T-cell (primary cell): ENCODE measurements around the gene SRM. TPM values are rescaled to one million over a fixed set of nuclear protein-coding genes. Genes with fewer than 3 reads are reported as not detected.

Source experiments
- ATAC-seq, 4 experiments: fragments of 200-7000 bp in 3 of 4; fragments of 150-1000 bp in 1 of 4; cut with Tn5 transposase; replicated peaks in 1 of 4; 1 replicate in 3 of 4; 2 replicates in 1 of 4; pipeline ENCODE4 v1.10.0; 2021; ENCODE audit warnings: moderate library complexity in 3 of 4, mild to moderate bottlenecking in 2 of 4, moderate number of reproducible peaks in 1 of 4
- CTCF ChIA-PET, 2 donors: fragments of 300-600 bp; sonication (Branson Sonifier 250); formaldehyde crosslinking; loops; one replicate each; lab custom pipeline; 2022; ENCODE audit warnings: antibody characterized with exemption in 2 of 2; lab: Charles Lee
- POLR2A ChIA-PET, 2 donors: fragments of 300-600 bp; sonication (Branson Sonifier 250); formaldehyde crosslinking; loops; one replicate each; lab custom pipeline; 2022; ENCODE audit warnings: antibody characterized with exemption in 2 of 2; lab: Charles Lee
- DNase-seq, 35 experiments: peaks; one replicate each; pipeline versions ENCODE4 v3.0.0 to v3.0.0-alpha.2; 2013 to 2023
- H3K27ac ChIP-seq: one replicate; pipeline ENCODE4 v1.5.1; 2013; ENCODE audit warnings: low read length
- H3K27me3 ChIP-seq, 2 experiments: replicated peaks in 1 of 2; 1 replicate in 1 of 2; 2 replicates in 1 of 2; pipeline versions ENCODE4 v1.6.1 to v1.7.0; 2013; ENCODE audit warnings: low read length in 1 of 2, mixed read lengths in 1 of 2; ENCODE audit not compliant: control insufficient read depth in 2 of 2, insufficient read depth in 2 of 2; ENCODE audit errors: extremely low read depth in 1 of 2
- H3K36me3 ChIP-seq, 2 donors: 1 replicate in 1 of 2; 2 replicates in 1 of 2; pipeline versions ENCODE4 v1.6.1 to v1.7.0; 2013; ENCODE audit warnings: low read length in 1 of 2; ENCODE audit not compliant: control insufficient read depth in 2 of 2, insufficient read depth in 1 of 2; ENCODE audit errors: extremely low read depth in 1 of 2
- H3K4me1 ChIP-seq, 2 experiments: 1 replicate in 1 of 2; 2 replicates in 1 of 2; pipeline versions ENCODE4 v1.6.1 to v1.7.0; 2013; ENCODE audit warnings: low read length in 2 of 2, mixed read lengths in 1 of 2; ENCODE audit not compliant: insufficient read depth in 2 of 2, control insufficient read depth in 1 of 2; ENCODE audit errors: extremely low read depth in 1 of 2
- H3K4me3 ChIP-seq, 2 donors: 1 replicate in 1 of 2; 2 replicates in 1 of 2; pipeline versions ENCODE4 v1.5.1 to v1.7.0; 2013; ENCODE audit warnings: mild to moderate bottlenecking in 2 of 2, low read length in 1 of 2, moderate library complexity in 1 of 2; ENCODE audit not compliant: control insufficient read depth in 1 of 2; ENCODE audit errors: extremely low read depth in 1 of 2
- H3K9me3 ChIP-seq: 2 replicates; pipeline ENCODE4 v1.7.0; 2013
- H3K27ac Mint-ChIP-seq, 2 donors: one replicate each; pipeline ENCODE4 v1.8.0; 2020 to 2021; ENCODE audit warnings: mild to moderate bottlenecking in 2 of 2, mixed read lengths in 2 of 2
- H3K27me3 Mint-ChIP-seq, 2 donors: one replicate each; pipeline ENCODE4 v1.8.0; 2021 to 2022; ENCODE audit warnings: mixed read lengths in 2 of 2
- H3K36me3 Mint-ChIP-seq: one replicate; pipeline ENCODE4 v1.8.0; 2021; ENCODE audit warnings: mixed read lengths
- H3K4me1 Mint-ChIP-seq, 3 donors: one replicate each; pipeline ENCODE4 v1.8.0; 2020 to 2022; ENCODE audit warnings: mixed read lengths in 3 of 3, mild to moderate bottlenecking in 1 of 3
- H3K4me3 Mint-ChIP-seq, 3 donors: one replicate each; pipeline ENCODE4 v1.8.0; 2020 to 2022; ENCODE audit warnings: mild to moderate bottlenecking in 3 of 3, mixed read lengths in 3 of 3, moderate library complexity in 3 of 3
- H3K9me3 Mint-ChIP-seq, 3 donors: one replicate each; pipeline ENCODE4 v1.8.0; 2020 to 2022; ENCODE audit warnings: mixed read lengths in 3 of 3
- WGBS: methylation state at CpG from one replicate; pipeline ENCODE4 v1.1.5; 2013; ENCODE audit warnings: missing lambda C conversion rate; ENCODE audit not compliant: insufficient coverage; 5-methylcytosine and 5-hydroxymethylcytosine counted together
- total RNA-seq, 35 experiments: library from RNA in 6 of 35; stranded (reverse) in 6 of 35; fragments of 120-200 nt in 1 of 35; gene quantifications; one replicate each; pipeline versions ENCODE4 v1.2.1 to v1.2.4 and lab custom pipeline; 2013 to 2026

SRM gene
- total RNA-seq, 5 donors from 2014 or later (not counting 1 experiment from before 2014, with no cell fraction given), result 38.0 to 78.5 (median 72.4) TPM

- peaks cover 0 to 23% of the 10 kb centered on the region in 2 donors for H3K36me3 ChIP-seq
- H3K4me1 Mint-ChIP-seq, result peaks cover 28 to 41% (median 35%) of the 10 kb centered on the region in 3 donors
- ChIA-PET POLR2A (interaction anchor here in 1 of 2 donors (1.1 to 1.5 kb wide), 2 partner anchors 8 to 36 kb away, joined by 3 to 5 read pairs; no protein-coding TSS in a partner anchor), CTCF (interaction anchor here in 1 of 2 donors (0.6 to 4.6 kb wide), 2 partner anchors 24 to 706 kb away, joined by 3 to 30 read pairs; no protein-coding TSS in a partner anchor)
- no peaks in the 10 kb centered on the region for H3K9me3 Mint-ChIP-seq
- H3K27ac ChIP-seq, result peak overlapping the region; percentile 71
- no peak for DNase-seq
- peak overlapping the region; percentile 52 to 93 for H3K27ac Mint-ChIP-seq
- ATAC-seq, result no peak
- peak overlapping the region in 2 of 3 donors; percentile 22 to 92 for H3K4me3 Mint-ChIP-seq
- H3K27me3 Mint-ChIP-seq, result no peaks in the 10 kb centered on the region
- peaks cover 17% of the 10 kb centered on the region for H3K36me3 Mint-ChIP-seq
- no peaks in the 10 kb centered on the region for H3K9me3 ChIP-seq
- H3K4me1 ChIP-seq, result peaks cover 9 to 37% of the 10 kb centered on the region in 2 experiments
- no peak overlapping the region for H3K4me3 ChIP-seq
- H3K27me3 ChIP-seq, result no peaks in the 10 kb centered on the region
- 83% methylated on average over 4 of the region's 5 CpGs for WGBS
Measured at GRCh38 chr1:11061652-11062365, 2.0 kb upstream of the SRM start.

GRCh38 chr1:11059155-11059967, 457 bp downstream of the SRM start:
- peak overlapping the region; percentile 66 to 72 for H3K4me3 ChIP-seq
- ATAC-seq (peak; percentile 30 to 42 (median 34)), DNase-seq (peak in 6 of 35 experiments; percentile 5 to 23 (median 10))

GRCh38 chr1:11058595-11059154, 1.1 kb downstream of the SRM start:
- peaks cover 4% of the 10 kb centered on the region for H3K36me3 Mint-ChIP-seq
- H3K9me3 ChIP-seq, result no peaks in the 10 kb centered on the region
- peak overlapping the region in 1 of 2 donors; percentile 49 for H3K27ac Mint-ChIP-seq
- 67% methylated on average over 26 of the region's 28 CpGs for WGBS
- no peaks in the 10 kb centered on the region for H3K9me3 Mint-ChIP-seq
- ATAC-seq (no peak), DNase-seq (no peak)
- POLR2A ChIA-PET, result no interaction called here
- CTCF ChIA-PET, result interaction anchor here in 1 of 2 donors (0.6 to 1.3 kb wide), 3 partner anchors 21 to 223 kb away, joined by 3 to 11 read pairs (median 6); no protein-coding TSS in a partner anchor
- no peaks in the 10 kb centered on the region for H3K27me3 ChIP-seq
- peak overlapping the region; percentile 87 to 92 (median 92) for H3K4me3 Mint-ChIP-seq
- H3K36me3 ChIP-seq, result peaks cover 7 to 16% of the 10 kb centered on the region in 2 donors
- peaks cover 9 to 37% of the 10 kb centered on the region in 2 experiments for H3K4me1 ChIP-seq
- H3K27me3 Mint-ChIP-seq, result no peaks in the 10 kb centered on the region
- peak overlapping the region; percentile 66 to 72 for H3K4me3 ChIP-seq
- peaks cover 28 to 41% (median 35%) of the 10 kb centered on the region in 3 donors for H3K4me1 Mint-ChIP-seq
- H3K27ac ChIP-seq, result no peak overlapping the region

More at GRCh38 chr1:11059155-11059967, 457 bp downstream of the SRM start:
- 2% methylated on average over 62 of the region's 72 CpGs for WGBS
- Histone ChIP-seq H3K9me3 (no peaks in the 10 kb centered on the region), H3K27me3 (no peaks in the 10 kb centered on the region), H3K27ac (no peak overlapping the region), H3K4me1 (peaks cover 9 to 37% of the 10 kb centered on the region in 2 experiments), H3K36me3 (peaks cover 7 to 16% of the 10 kb centered on the region in 2 donors)
- Mint-ChIP-seq H3K9me3 (no peaks in the 10 kb centered on the region), H3K4me3 (peak overlapping the region; percentile 87 to 92 (median 92)), H3K27me3 (no peaks in the 10 kb centered on the region), H3K36me3 (peaks cover 2% of the 10 kb centered on the region), H3K4me1 (peaks cover 28 to 41% (median 35%) of the 10 kb centered on the region in 3 donors), H3K27ac (peak overlapping the region; percentile 79 to 86)
- ChIA-PET POLR2A (interaction anchor here in 1 of 2 donors (0.6 kb wide), 1 partner anchor 19 kb away, joined by 4 read pairs; no protein-coding TSS in a partner anchor), CTCF (interaction anchor here in 1 of 2 donors (0.5 to 4.6 kb wide), 3 partner anchors 22 to 1116 kb away, joined by 6 to 30 read pairs (median 8); no protein-coding TSS in a partner anchor)

GRCh38 chr1:11058026-11058425, 1.8 kb downstream of the SRM start:
- Mint-ChIP-seq H3K36me3 (peaks cover 4% of the 10 kb centered on the region), H3K4me3 (peak overlapping the region; percentile 61 to 92 (median 87)), H3K4me1 (peaks cover 22 to 35% (median 31%) of the 10 kb centered on the region in 3 donors), H3K27me3 (no peaks in the 10 kb centered on the region), H3K27ac (no peak overlapping the region), H3K9me3 (no peaks in the 10 kb centered on the region)
- POLR2A ChIA-PET, result no interaction called here
- no peak overlapping the region for H3K4me3 ChIP-seq
- peaks cover 0 to under 1% of the 10 kb centered on the region in 2 experiments for H3K27me3 ChIP-seq
- ATAC-seq, result no peak
- peaks cover 7 to 16% of the 10 kb centered on the region in 2 donors for H3K36me3 ChIP-seq
- H3K27ac ChIP-seq, result no peak overlapping the region
- H3K4me1 ChIP-seq, result peaks cover 9 to 36% of the 10 kb centered on the region in 2 experiments
- no peak for DNase-seq
- H3K9me3 ChIP-seq, result no peaks in the 10 kb centered on the region
- WGBS, result 98% methylated on average over 11 of the region's 14 CpGs
- CTCF ChIA-PET, result interaction anchor here in 1 of 2 donors (0.7 to 1.3 kb wide), 3 partner anchors 18 to 223 kb away, joined by 3 to 11 read pairs (median 6); no protein-coding TSS in a partner anchor

- peaks cover 7 to 16% of the 10 kb centered on the region in 2 donors for H3K36me3 ChIP-seq
- Mint-ChIP-seq H3K27me3 (no peaks in the 10 kb centered on the region), H3K9me3 (no peaks in the 10 kb centered on the region), H3K36me3 (peaks cover 4% of the 10 kb centered on the region), H3K4me3 (peak overlapping the region in 2 of 3 donors; percentile 15 to 25), H3K27ac (peak overlapping the region in 1 of 2 donors; percentile 8), H3K4me1 (peaks cover 21 to 30% (median 27%) of the 10 kb centered on the region in 3 donors)
- ATAC-seq (no peak), DNase-seq (no peak)
- H3K4me3 ChIP-seq, result no peak overlapping the region
- peaks cover 0 to 2% of the 10 kb centered on the region in 2 experiments for H3K27me3 ChIP-seq
- no peak overlapping the region for H3K27ac ChIP-seq
- H3K4me1 ChIP-seq, result peaks cover 9 to 37% of the 10 kb centered on the region in 2 experiments
- ChIA-PET CTCF (interaction anchor here in 1 of 2 donors (0.6 to 1.3 kb wide), 3 partner anchors 19 to 683 kb away, joined by 3 to 11 read pairs (median 4); no protein-coding TSS in a partner anchor), POLR2A (interaction anchor here in 1 of 2 donors (0.6 kb wide), 1 partner anchor 45 kb away, joined by 5 read pairs; no protein-coding TSS in a partner anchor)
- 100% methylated on average over 6 of the region's 8 CpGs for WGBS
- H3K9me3 ChIP-seq, result no peaks in the 10 kb centered on the region
Measured at GRCh38 chr1:11057477-11057876, 2.3 kb downstream of the SRM start.
